ENCODE data around the gene MCM6.

DNA sequence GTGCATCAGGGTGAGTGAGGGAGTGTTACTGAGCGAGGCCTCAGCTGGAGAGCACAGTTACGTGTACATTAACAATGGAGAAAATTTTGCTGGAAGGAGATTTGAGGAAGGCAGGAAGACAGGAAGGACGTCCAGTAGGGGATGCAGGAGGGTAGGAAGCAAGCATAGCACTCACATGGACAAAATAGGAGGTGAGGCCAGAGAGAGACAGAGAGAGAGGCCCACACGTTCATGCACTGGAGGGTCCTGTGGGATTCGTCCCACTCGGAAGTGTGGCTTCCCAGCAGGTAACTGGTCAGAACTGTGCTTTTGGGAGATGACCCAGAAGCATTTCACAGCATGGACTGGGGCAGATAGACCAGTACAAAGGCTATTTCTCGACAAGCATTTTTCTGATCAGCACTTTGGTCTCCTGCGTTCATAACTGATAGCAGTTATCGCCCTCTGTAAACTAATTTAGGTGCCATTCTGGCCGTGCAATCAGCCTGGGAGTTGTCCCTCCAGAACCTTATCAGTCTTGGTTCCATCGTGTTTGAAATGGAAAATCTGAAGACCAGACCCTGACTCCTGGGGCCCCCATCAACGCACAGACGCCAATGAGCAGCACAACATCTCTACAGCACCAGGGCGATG is 44.9 kb downstream of the MCM6 start:
- TF ChIP-seq, protein P1, sequence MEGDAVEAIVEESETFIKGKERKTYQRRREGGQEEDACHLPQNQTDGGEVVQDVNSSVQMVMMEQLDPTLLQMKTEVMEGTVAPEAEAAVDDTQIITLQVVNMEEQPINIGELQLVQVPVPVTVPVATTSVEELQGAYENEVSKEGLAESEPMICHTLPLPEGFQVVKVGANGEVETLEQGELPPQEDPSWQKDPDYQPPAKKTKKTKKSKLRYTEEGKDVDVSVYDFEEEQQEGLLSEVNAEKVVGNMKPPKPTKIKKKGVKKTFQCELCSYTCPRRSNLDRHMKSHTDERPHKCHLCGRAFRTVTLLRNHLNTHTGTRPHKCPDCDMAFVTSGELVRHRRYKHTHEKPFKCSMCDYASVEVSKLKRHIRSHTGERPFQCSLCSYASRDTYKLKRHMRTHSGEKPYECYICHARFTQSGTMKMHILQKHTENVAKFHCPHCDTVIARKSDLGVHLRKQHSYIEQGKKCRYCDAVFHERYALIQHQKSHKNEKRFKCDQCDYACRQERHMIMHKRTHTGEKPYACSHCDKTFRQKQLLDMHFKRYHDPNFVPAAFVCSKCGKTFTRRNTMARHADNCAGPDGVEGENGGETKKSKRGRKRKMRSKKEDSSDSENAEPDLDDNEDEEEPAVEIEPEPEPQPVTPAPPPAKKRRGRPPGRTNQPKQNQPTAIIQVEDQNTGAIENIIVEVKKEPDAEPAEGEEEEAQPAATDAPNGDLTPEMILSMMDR (IDR thresholded peaks at IDR 0.05; ENCODE audit: insufficient read depth, low read length, poor library complexity, severe bottlenecking), result no peak
- TF ChIP-seq EZH2phosphoT487 (conservative IDR thresholded peaks at IDR 0.05; ENCODE audit: low read length), result no peak

Data from SU-DHL-6 (cell line).